ENCODE measurements around the gene CEACAM16. TPM values are rescaled to one million over a fixed set of nuclear protein-coding genes. Genes with fewer than 3 reads are reported as not detected.

The CEACAM16 gene
- total RNA-seq, 2 experiments from 2014 or later: not detected

- peaks cover 49% of the 10 kb centered on the region for H3K4me1 Mint-ChIP-seq (ENCODE audit: low read depth)
- CTCF ChIA-PET: interaction anchor here (1.1 to 2.3 kb wide), 5 partner anchors 8 to 35 kb away, joined by 3 to 14 read pairs (median 4); no protein-coding TSS in a partner anchor
- ATAC-seq: peak; percentile 38
Observed at GRCh38 chr19:44748426-44749254, 49.7 kb downstream of the CEACAM16 start, which contains the start of gene BCL3. Gene BCL3 (plus strand): TSS chr19:44748708. CDS start chr19:44748791, 83 bp downstream.

GRCh38 chr19:44749292-44749691 is 50.3 kb downstream of the CEACAM16 start:
- H3K27ac Mint-ChIP-seq: peak overlapping the region; percentile 83
- H3K4me1 Mint-ChIP-seq (ENCODE audit: low read depth): peaks cover 52% of the 10 kb centered on the region
- H3K4me3 Mint-ChIP-seq: peak overlapping the region; percentile 87
- H3K27me3 Mint-ChIP-seq: no peaks in the 10 kb centered on the region
- no peak for TF ChIP-seq CTCF (IDR thresholded peaks at IDR 0.05)
- POLR2A ChIA-PET: interaction anchor here (0.6 to 1.0 kb wide), 5 partner anchors 17 to 252 kb away, joined by 3 to 4 read pairs (median 3); partner anchors contain the start of gene RELB
- intact Hi-C loops (cut with micrococcal nuclease): no loop called here
- ATAC-seq (no peak), DNase-seq (no peak)
- CTCF ChIA-PET: interaction anchor here (1.1 to 2.3 kb wide), 5 partner anchors 9 to 35 kb away, joined by 3 to 14 read pairs (median 4); no protein-coding TSS in a partner anchor
- no peaks in the 10 kb centered on the region for H3K9me3 Mint-ChIP-seq
- H3K36me3 Mint-ChIP-seq (ENCODE audit: low read depth): peaks cover 35% of the 10 kb centered on the region

More at GRCh38 chr19:44748426-44749254, 49.7 kb downstream of the CEACAM16 start, which contains the start of gene BCL3:
- no peaks in the 10 kb centered on the region for H3K27me3 Mint-ChIP-seq
- H3K9me3 Mint-ChIP-seq: no peaks in the 10 kb centered on the region
- TF ChIP-seq CTCF (IDR thresholded peaks at IDR 0.05): no peak
- H3K36me3 Mint-ChIP-seq (ENCODE audit: low read depth): peaks cover 35% of the 10 kb centered on the region
- intact Hi-C loops (cut with micrococcal nuclease): no loop called here
- peak within 1 kb of the TSS; percentile 87 for H3K4me3 Mint-ChIP-seq
- POLR2A ChIA-PET: interaction anchor here (0.6 to 1.0 kb wide), 4 partner anchors 26 to 253 kb away, joined by 3 read pairs; partner anchors contain the start of gene RELB
- peak within 1 kb of the TSS; percentile 90 for H3K27ac Mint-ChIP-seq
- peak; percentile 72 for DNase-seq

GRCh38 chr19:44749994-44750393 is 51.0 kb downstream of the CEACAM16 start:
- DNase-seq (no peak), ATAC-seq (no peak)
- Mint-ChIP-seq H3K4me3 (peak overlapping the region; percentile 87), H3K27ac (peak overlapping the region; percentile 83), H3K27me3 (no peaks in the 10 kb centered on the region), H3K4me1 (ENCODE audit: low read depth) (peaks cover 58% of the 10 kb centered on the region), H3K36me3 (ENCODE audit: low read depth) (peaks cover 39% of the 10 kb centered on the region), H3K9me3 (no peaks in the 10 kb centered on the region)
- no peak for TF ChIP-seq CTCF (IDR thresholded peaks at IDR 0.05)
- intact Hi-C loops (cut with micrococcal nuclease): no loop called here
- POLR2A ChIA-PET: interaction anchor here (0.6 to 1.0 kb wide), 2 partner anchors 17 to 27 kb away, joined by 3 to 4 read pairs; no protein-coding TSS in a partner anchor
- CTCF ChIA-PET: interaction anchor here (1.2 to 2.3 kb wide), 4 partner anchors 10 to 34 kb away, joined by 4 to 14 read pairs (median 8); no protein-coding TSS in a partner anchor

- intact Hi-C loops (cut with micrococcal nuclease): no loop called here
- Mint-ChIP-seq H3K9me3 (no peaks in the 10 kb centered on the region), H3K4me1 (ENCODE audit: low read depth) (peaks cover 51% of the 10 kb centered on the region), H3K36me3 (ENCODE audit: low read depth) (peaks cover 47% of the 10 kb centered on the region), H3K27me3 (no peaks in the 10 kb centered on the region), H3K27ac (peak overlapping the region; percentile 98), H3K4me3 (peak overlapping the region; percentile 91)
- ATAC-seq: no peak
- POLR2A ChIA-PET: interaction anchor here (1.0 to 1.7 kb wide), 2 partner anchors 13 to 40 kb away, joined by 3 to 9 read pairs; no protein-coding TSS in a partner anchor
- DNase-seq: peak; percentile 40
- no peak for TF ChIP-seq CTCF (IDR thresholded peaks at IDR 0.05)
- CTCF ChIA-PET: interaction anchor here (0.6 to 3.8 kb wide), 6 partner anchors 14 to 589 kb away, joined by 3 to 26 read pairs (median 8); no protein-coding TSS in a partner anchor
Observed at GRCh38 chr19:44752123-44752815, 53.3 kb downstream of the CEACAM16 start.
